GM06990 (cell line): ENCODE measurements around the gene SLC7A14.

Source experiments
- DNase-seq: peaks from one replicate; pipeline ENCODE4 v3.0.0-alpha.2; 2011; ENCODE audit not compliant: insufficient read length; ENCODE audit errors: extremely low read depth
- H3K27me3 ChIP-seq: replicated peaks from 2 replicates; pipeline ENCODE4 v1.6.0; 2011; ENCODE audit warnings: low read length; ENCODE audit not compliant: control insufficient read depth, insufficient read depth
- H3K36me3 ChIP-seq: 2 replicates; pipeline ENCODE4 v1.5.1; 2011; ENCODE audit warnings: low read length; ENCODE audit not compliant: control insufficient read depth, insufficient read depth
- H3K4me3 ChIP-seq: replicated peaks from 2 replicates; pipeline ENCODE4 v1.5.1; 2011; ENCODE audit warnings: low read depth, mild to moderate bottlenecking, control low read depth, low read length
- CTCF ChIP-seq: IDR thresholded peaks from 2 replicates; pipeline ENCODE4 v1.5.1; 2011; ENCODE audit warnings: low read length, control low read depth, mild to moderate bottlenecking, inconsistent platforms; ENCODE audit not compliant: insufficient read depth, poor library complexity, severe bottlenecking

The SLC7A14 gene

GRCh38 chr3:170523248-170523647 lies 62.6 kb downstream of the SLC7A14 start:
- H3K4me3 ChIP-seq, result no peak overlapping the region
- DNase-seq, result no peak
- TF ChIP-seq CTCF, result no peak
- no peaks in the 10 kb centered on the region for H3K36me3 ChIP-seq
- no peaks in the 10 kb centered on the region for H3K27me3 ChIP-seq

GRCh38 chr3:170522201-170522600 lies 63.7 kb downstream of the SLC7A14 start:
- no peaks in the 10 kb centered on the region for H3K27me3 ChIP-seq
- DNase-seq, result no peak
- no peaks in the 10 kb centered on the region for H3K36me3 ChIP-seq
- no peak overlapping the region for H3K4me3 ChIP-seq
- no peak for TF ChIP-seq CTCF

- no peak for TF ChIP-seq CTCF
- DNase-seq, result no peak
- Histone ChIP-seq H3K36me3 (no peaks in the 10 kb centered on the region), H3K27me3 (no peaks in the 10 kb centered on the region), H3K4me3 (no peak overlapping the region)
Observed at GRCh38 chr3:170520996-170521395, 64.9 kb downstream of the SLC7A14 start.

- DNase-seq, result no peak
- peaks cover 2% of the 10 kb centered on the region for H3K27me3 ChIP-seq
- no peak for TF ChIP-seq CTCF
Observed at GRCh38 chr3:170517242-170517945, 68.5 kb downstream of the SLC7A14 start.

GRCh38 chr3:170513642-170514041 lies 72.2 kb downstream of the SLC7A14 start:
- TF ChIP-seq CTCF, result no peak

More at GRCh38 chr3:170517242-170517945, 68.5 kb downstream of the SLC7A14 start:
- Histone ChIP-seq H3K36me3 (no peaks in the 10 kb centered on the region), H3K4me3 (no peak overlapping the region)

GRCh38 chr3:170511371-170511770 lies 74.5 kb downstream of the SLC7A14 start:
- H3K4me3 ChIP-seq, result no peak overlapping the region
- no peak for DNase-seq

More at GRCh38 chr3:170513642-170514041, 72.2 kb downstream of the SLC7A14 start:
- Histone ChIP-seq H3K4me3 (no peak overlapping the region), H3K27me3 (peaks cover 2% of the 10 kb centered on the region), H3K36me3 (no peaks in the 10 kb centered on the region)
- DNase-seq, result no peak

More at GRCh38 chr3:170511371-170511770, 74.5 kb downstream of the SLC7A14 start:
- H3K36me3 ChIP-seq, result no peaks in the 10 kb centered on the region
- peaks cover 2% of the 10 kb centered on the region for H3K27me3 ChIP-seq
- TF ChIP-seq CTCF, result no peak
